ENCODE results near the gene HOXA10. TPM values are rescaled to one million over a fixed set of nuclear protein-coding genes. Genes with fewer than 3 reads are reported as not detected.
A peak's percentile ranks its signal among the peaks of the same experiment; 100 is the strongest.

The HOXA10 gene
- total and polyA plus RNA-seq, 4 donors = 0.03 to 0.70 (median 0.13) TPM

DNA sequence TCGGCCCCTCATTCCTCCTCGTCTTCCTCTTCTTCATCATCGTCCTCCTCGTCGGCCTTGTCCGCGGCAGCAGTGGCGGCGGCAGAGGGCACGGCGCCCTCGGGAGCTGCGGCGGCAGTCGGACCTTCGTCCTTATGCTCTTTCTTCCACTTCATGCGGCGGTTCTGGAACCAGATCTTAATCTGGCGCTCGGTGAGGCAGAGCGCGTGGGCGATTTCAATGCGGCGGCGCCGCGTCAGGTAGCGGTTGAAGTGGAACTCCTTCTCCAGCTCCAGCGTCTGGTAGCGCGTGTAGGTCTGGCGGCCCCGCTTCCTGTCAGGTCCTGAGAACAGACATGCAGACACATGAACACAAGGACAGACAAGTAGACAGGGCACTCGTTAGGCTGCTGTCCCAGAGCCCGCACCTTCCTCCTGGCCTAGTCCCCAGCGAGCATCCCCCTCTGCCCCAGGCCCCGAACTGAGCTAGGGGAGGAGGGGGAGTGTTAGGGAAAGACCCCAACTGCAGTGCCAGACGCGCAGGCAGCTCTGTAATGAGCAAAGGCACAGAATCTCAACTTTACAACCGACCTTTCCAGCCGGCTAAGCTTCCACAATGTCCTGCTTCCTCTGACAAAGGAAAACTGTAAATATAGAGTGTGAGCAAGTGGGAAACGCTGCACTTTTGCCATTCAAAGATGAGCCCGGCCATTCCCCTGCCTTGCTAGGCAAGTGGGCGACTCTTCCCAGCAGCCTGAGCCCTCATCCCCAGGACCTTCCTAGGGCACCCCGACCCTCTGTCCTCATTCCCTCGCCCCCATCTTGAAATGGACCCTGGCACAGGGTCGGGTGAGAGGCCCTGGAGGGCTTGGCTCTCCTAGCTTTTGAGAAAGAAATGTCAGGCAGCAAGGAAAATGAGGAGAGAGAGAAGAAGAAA lies 19.0 kb downstream of the HOXA10 start:
- Histone ChIP-seq H3K4me3 (ENCODE audit: low read depth in 1 of 3, low read length in 3 of 3) (no peak overlapping the region), H3K9ac (ENCODE audit: low read depth in 1 of 2, low read length in 2 of 2) (no peak overlapping the region), H3K9me3 (ENCODE audit: control insufficient read depth in 4 of 4, low read length in 3 of 4) (peaks cover 0 to 5% (median 0%) of the 10 kb centered on the region in 4 donors), H3K36me3 (ENCODE audit: control insufficient read depth in 4 of 4, insufficient read depth in 3 of 4, low read depth in 1 of 4, low read length in 3 of 4) (no peaks in the 10 kb centered on the region), H3K4me1 (ENCODE audit: control insufficient read depth in 4 of 4, insufficient read depth in 4 of 4, low read length in 3 of 4) (peaks cover 11 to 38% (median 20%) of the 10 kb centered on the region in 4 donors), H3K27ac (ENCODE audit: low read depth in 1 of 2, low read length in 2 of 2) (no peak overlapping the region), H3K27me3 (ENCODE audit: control insufficient read depth in 4 of 4, insufficient read depth in 4 of 4, low read length in 3 of 4) (peaks cover 15 to 54% (median 41%) of the 10 kb centered on the region in 4 donors)
- TF ChIP-seq, protein P1, sequence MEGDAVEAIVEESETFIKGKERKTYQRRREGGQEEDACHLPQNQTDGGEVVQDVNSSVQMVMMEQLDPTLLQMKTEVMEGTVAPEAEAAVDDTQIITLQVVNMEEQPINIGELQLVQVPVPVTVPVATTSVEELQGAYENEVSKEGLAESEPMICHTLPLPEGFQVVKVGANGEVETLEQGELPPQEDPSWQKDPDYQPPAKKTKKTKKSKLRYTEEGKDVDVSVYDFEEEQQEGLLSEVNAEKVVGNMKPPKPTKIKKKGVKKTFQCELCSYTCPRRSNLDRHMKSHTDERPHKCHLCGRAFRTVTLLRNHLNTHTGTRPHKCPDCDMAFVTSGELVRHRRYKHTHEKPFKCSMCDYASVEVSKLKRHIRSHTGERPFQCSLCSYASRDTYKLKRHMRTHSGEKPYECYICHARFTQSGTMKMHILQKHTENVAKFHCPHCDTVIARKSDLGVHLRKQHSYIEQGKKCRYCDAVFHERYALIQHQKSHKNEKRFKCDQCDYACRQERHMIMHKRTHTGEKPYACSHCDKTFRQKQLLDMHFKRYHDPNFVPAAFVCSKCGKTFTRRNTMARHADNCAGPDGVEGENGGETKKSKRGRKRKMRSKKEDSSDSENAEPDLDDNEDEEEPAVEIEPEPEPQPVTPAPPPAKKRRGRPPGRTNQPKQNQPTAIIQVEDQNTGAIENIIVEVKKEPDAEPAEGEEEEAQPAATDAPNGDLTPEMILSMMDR (IDR thresholded peaks at IDR 0.05; ENCODE audit: low read depth, low read length, missing input control) = no peak
- TF ChIP-seq, protein P2, sequence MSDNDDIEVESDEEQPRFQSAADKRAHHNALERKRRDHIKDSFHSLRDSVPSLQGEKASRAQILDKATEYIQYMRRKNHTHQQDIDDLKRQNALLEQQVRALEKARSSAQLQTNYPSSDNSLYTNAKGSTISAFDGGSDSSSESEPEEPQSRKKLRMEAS (IDR thresholded peaks at IDR 0.05) = no peak
- 8% methylated on average over 48 of the region's 48 CpGs for WGBS
- DNase-seq (ENCODE audit: low spot score) = peak; percentile 33

DNA sequence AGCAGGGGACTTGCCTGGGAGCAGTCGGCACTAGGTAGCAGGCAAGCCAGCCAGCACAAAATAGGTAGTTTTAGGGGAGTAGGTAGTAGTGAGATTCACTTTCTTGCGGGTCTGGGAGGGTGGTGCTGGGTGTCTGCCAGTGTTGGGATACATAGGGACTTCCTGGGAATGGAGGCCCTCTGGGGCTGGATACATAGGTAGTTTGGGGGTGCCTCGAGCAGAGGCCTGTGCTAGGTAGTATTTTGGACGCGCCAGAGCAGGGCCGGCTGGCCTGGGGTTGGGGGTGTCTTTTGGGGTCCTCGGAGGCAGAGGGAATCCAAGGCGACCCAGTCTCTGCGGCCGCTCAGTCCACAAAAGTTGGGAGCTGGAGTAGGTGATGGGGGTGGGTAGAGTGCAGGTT lies 19.8 kb downstream of the HOXA10 start:
- H3K4me1 ChIP-seq (ENCODE audit: control insufficient read depth in 4 of 4, insufficient read depth in 4 of 4, low read length in 3 of 4) = peaks cover 11 to 36% (median 20%) of the 10 kb centered on the region in 4 donors
- peak; percentile 30 for DNase-seq (ENCODE audit: low spot score)
- H3K27ac ChIP-seq (ENCODE audit: low read depth in 1 of 2, low read length in 2 of 2) = no peak overlapping the region

DNA sequence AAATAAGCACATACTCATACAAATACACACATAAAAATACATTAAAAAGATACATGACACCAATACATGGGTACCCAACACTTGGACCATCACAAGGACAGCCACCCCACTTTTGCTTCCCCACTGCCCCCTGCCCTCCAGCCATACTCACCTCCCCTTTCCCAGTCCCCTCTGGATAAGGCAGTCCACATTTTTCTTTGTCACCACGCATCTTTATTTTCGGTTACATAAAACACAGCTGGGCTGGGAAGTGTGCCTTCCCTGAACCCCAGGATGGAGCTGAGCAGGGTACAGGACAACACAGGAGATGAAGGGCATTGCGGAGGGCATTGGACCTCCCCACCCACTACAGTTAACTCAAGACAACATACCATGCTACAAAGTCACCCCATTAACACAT lies 20.6 kb downstream of the HOXA10 start:
- WGBS = 23% methylated on average over 3 of the region's 3 CpGs
- no peak for DNase-seq (ENCODE audit: low spot score)
- no peak overlapping the region for H3K27ac ChIP-seq (ENCODE audit: low read depth in 1 of 2, low read length in 2 of 2)
- peaks cover 11 to 36% (median 20%) of the 10 kb centered on the region in 4 donors for H3K4me1 ChIP-seq (ENCODE audit: control insufficient read depth in 4 of 4, insufficient read depth in 4 of 4, low read length in 3 of 4)
- H3K27me3 ChIP-seq (ENCODE audit: control insufficient read depth in 4 of 4, insufficient read depth in 4 of 4, low read length in 3 of 4) = peaks cover 15 to 51% (median 38%) of the 10 kb centered on the region in 4 donors
- no peaks in the 10 kb centered on the region for H3K36me3 ChIP-seq (ENCODE audit: control insufficient read depth in 4 of 4, insufficient read depth in 3 of 4, low read depth in 1 of 4, low read length in 3 of 4)
- H3K4me3 ChIP-seq (ENCODE audit: low read depth in 1 of 3, low read length in 3 of 3) = no peak overlapping the region
- H3K9ac ChIP-seq (ENCODE audit: low read depth in 1 of 2, low read length in 2 of 2) = no peak overlapping the region
- H3K9me3 ChIP-seq (ENCODE audit: control insufficient read depth in 4 of 4, low read length in 3 of 4) = peaks cover 0 to 5% (median 0%) of the 10 kb centered on the region in 4 donors
- TF ChIP-seq SP1 (IDR thresholded peaks at IDR 0.05) = no peak
- TF ChIP-seq HNF4G (IDR thresholded peaks at IDR 0.05) = no peak
- TF ChIP-seq RAD21 (IDR thresholded peaks at IDR 0.05) = no peak
- TF ChIP-seq, protein P3, sequence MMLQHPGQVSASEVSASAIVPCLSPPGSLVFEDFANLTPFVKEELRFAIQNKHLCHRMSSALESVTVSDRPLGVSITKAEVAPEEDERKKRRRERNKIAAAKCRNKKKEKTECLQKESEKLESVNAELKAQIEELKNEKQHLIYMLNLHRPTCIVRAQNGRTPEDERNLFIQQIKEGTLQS (IDR thresholded peaks at IDR 0.05) = no peak
- no peak for TF ChIP-seq FOXA2 (IDR thresholded peaks at IDR 0.05)
- no peak for TF ChIP-seq TAF1 (conservative IDR thresholded peaks at IDR 0.05)
- TF ChIP-seq GABPA (IDR thresholded peaks at IDR 0.05 in 1 of 2, conservative IDR thresholded peaks at IDR 0.05 in 1 of 2) = no peak
- TF ChIP-seq, protein P4, sequence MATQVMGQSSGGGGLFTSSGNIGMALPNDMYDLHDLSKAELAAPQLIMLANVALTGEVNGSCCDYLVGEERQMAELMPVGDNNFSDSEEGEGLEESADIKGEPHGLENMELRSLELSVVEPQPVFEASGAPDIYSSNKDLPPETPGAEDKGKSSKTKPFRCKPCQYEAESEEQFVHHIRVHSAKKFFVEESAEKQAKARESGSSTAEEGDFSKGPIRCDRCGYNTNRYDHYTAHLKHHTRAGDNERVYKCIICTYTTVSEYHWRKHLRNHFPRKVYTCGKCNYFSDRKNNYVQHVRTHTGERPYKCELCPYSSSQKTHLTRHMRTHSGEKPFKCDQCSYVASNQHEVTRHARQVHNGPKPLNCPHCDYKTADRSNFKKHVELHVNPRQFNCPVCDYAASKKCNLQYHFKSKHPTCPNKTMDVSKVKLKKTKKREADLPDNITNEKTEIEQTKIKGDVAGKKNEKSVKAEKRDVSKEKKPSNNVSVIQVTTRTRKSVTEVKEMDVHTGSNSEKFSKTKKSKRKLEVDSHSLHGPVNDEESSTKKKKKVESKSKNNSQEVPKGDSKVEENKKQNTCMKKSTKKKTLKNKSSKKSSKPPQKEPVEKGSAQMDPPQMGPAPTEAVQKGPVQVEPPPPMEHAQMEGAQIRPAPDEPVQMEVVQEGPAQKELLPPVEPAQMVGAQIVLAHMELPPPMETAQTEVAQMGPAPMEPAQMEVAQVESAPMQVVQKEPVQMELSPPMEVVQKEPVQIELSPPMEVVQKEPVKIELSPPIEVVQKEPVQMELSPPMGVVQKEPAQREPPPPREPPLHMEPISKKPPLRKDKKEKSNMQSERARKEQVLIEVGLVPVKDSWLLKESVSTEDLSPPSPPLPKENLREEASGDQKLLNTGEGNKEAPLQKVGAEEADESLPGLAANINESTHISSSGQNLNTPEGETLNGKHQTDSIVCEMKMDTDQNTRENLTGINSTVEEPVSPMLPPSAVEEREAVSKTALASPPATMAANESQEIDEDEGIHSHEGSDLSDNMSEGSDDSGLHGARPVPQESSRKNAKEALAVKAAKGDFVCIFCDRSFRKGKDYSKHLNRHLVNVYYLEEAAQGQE (IDR thresholded peaks at IDR 0.05) = no peak
- no peak for TF ChIP-seq RXRA (IDR thresholded peaks at IDR 0.05)

More for the DNA sequence above, 19.8 kb downstream of the HOXA10 start:
- 26% methylated on average over 10 of the region's 10 CpGs for WGBS
- H3K36me3 ChIP-seq (ENCODE audit: control insufficient read depth in 4 of 4, insufficient read depth in 3 of 4, low read depth in 1 of 4, low read length in 3 of 4) = no peaks in the 10 kb centered on the region
- TF ChIP-seq, protein P2 (IDR thresholded peaks at IDR 0.05) = no peak
- no peak for TF ChIP-seq RAD21 (IDR thresholded peaks at IDR 0.05)
- no peak for TF ChIP-seq RXRA (IDR thresholded peaks at IDR 0.05)
- TF ChIP-seq, protein P1 (IDR thresholded peaks at IDR 0.05; ENCODE audit: low read depth, low read length, missing input control) = no peak
- TF ChIP-seq NR2F2 (IDR thresholded peaks at IDR 0.05) = no peak
- H3K9me3 ChIP-seq (ENCODE audit: control insufficient read depth in 4 of 4, low read length in 3 of 4) = peaks cover 0 to 5% (median 0%) of the 10 kb centered on the region in 4 donors
- no peak overlapping the region for H3K4me3 ChIP-seq (ENCODE audit: low read depth in 1 of 3, low read length in 3 of 3)
- peaks cover 15 to 53% (median 37%) of the 10 kb centered on the region in 4 donors for H3K27me3 ChIP-seq (ENCODE audit: control insufficient read depth in 4 of 4, insufficient read depth in 4 of 4, low read length in 3 of 4)
- no peak overlapping the region for H3K9ac ChIP-seq (ENCODE audit: low read depth in 1 of 2, low read length in 2 of 2)
